Testis (tissue), 2 donors: ENCODE data around the gene CTAG1B.
"Not testable (repeated sequence)": the region's sequence is repeated elsewhere in the genome, so short reads cannot be mapped to it uniquely, and the experiment has no call there.

ENCODE experiments used
- CTCF ChIP-seq, 3 experiments: fragments of 450-650 bp in 2 of 3; fragments of 200-600 bp in 1 of 3; sonication (generic) in 1 of 3; IDR thresholded peaks; one replicate each; pipeline ENCODE4 v1.5.1; 2016 to 2019; ENCODE audit warnings: antibody characterized with exemption in 3 of 3, mild to moderate bottlenecking in 2 of 3, moderate library complexity in 1 of 3
- POLR2A ChIP-seq: fragments of 450-650 bp; IDR thresholded peaks from one replicate; pipeline ENCODE4 v1.6.1; 2017; ENCODE audit warnings: antibody characterized with exemption, mild to moderate bottlenecking, moderate library complexity

GRCh38 chrX:154645745-154646378 lies 26.8 kb upstream of the CTAG1B start:
- TF ChIP-seq CTCF (IDR thresholded peaks at IDR 0.05); POLR2A: not testable (repeated sequence)
